ENCODE results near the gene TXNDC11. TPM values are rescaled to one million over a fixed set of nuclear protein-coding genes. Genes with fewer than 3 reads are reported as not detected.
A peak's percentile ranks its signal among the peaks of the same experiment; 100 is the strongest.

Gene TXNDC11
- total and polyA plus RNA-seq, 9 of the 15 experiments (the other 6 are each of a cell fraction or from before 2014, with no cell fraction given) = 0.66 to 32.6 (median 26.2) TPM

DNA sequence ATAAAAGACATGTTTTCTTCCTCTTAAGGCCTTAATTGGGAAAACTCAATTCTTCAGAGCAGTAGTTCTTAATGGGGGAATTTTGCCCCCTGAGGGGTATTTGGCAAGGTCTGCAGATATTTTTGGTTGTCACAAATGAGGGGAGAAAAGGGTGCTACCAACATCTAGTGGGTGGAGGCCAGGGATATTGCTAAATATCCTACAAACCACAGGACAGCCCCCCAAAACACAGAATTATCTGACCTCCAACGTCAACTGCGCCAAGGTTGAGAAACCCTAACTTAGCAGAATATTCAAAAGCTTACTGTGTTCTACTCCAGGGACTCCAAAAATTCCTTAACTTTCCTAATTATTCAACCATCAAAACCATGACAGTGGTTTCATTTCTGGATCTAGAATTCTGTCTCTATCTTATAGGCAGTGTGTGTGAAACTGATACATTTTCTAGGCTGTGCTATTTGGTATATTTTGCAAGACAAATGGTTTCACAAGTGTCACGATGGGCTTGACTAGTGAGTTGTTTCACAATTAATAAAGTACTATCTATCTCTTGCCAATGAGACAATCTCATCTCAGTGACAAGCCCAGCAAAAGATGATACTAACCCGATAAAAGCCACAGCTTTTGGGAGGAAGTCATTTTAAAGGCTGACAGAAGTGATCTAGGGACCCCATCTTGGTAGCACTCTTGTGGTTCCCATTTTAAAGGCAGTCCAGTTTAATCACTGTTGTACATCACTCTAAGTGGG is 14.7 kb downstream of the TXNDC11 start:
- no peak overlapping the region for H3K4me2 ChIP-seq (ENCODE audit: insufficient read depth, low read length)

More for the DNA sequence above, 14.7 kb downstream of the TXNDC11 start:
- in situ Hi-C loops (cut with MboI) = no loop called here
- H4K20me1 ChIP-seq (replicated peaks; ENCODE audit: control insufficient read depth, insufficient read depth, low read length) = no peaks in the 10 kb centered on the region
- H3K4me1 ChIP-seq (replicated peaks in 1 of 2; ENCODE audit: control insufficient read depth in 2 of 2, insufficient read depth in 2 of 2, low read length in 2 of 2) = no peaks in the 10 kb centered on the region
- POLR2A ChIA-PET = interaction anchor here (0.8 to 1.2 kb wide), 2 partner anchors 10 to 454 kb away, joined by 3 read pairs; no protein-coding TSS in a partner anchor
- CTCF ChIA-PET (ENCODE audit: low intra/inter-chr PET ratio) = no interaction called here
- BruUV-seq (replicated peaks) = no TSS peak
- no peak overlapping the region for H3K9ac ChIP-seq (ENCODE audit: insufficient read depth in 1 of 2, low read depth in 2 of 2, low read length in 2 of 2)
- H3K27ac ChIP-seq (ENCODE audit: extremely low read depth, low read depth, low read length) = no peak overlapping the region
- no peak overlapping the region for H2AFZ ChIP-seq (ENCODE audit: low read depth, low read length)
- WGBS (ENCODE audit: insufficient coverage, low coverage, missing lambda C conversion rate) = 68% methylated on average over 4 of the region's 4 CpGs
- H3K27me3 ChIP-seq (ENCODE audit: control insufficient read depth in 2 of 2, insufficient read depth in 2 of 2, low read length in 2 of 2) = no peaks in the 10 kb centered on the region
- TF ChIP-seq, protein P1, sequence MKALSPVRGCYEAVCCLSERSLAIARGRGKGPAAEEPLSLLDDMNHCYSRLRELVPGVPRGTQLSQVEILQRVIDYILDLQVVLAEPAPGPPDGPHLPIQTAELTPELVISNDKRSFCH (CRISPR knock-in tag; IDR thresholded peaks at IDR 0.05) = no peak
- TF ChIP-seq, protein P1 (tag; IDR thresholded peaks at IDR 0.05) = 0 out of 2 replicates have a peak, but pooled peaks have one; percentile 39
- TF ChIP-seq, protein P2, sequence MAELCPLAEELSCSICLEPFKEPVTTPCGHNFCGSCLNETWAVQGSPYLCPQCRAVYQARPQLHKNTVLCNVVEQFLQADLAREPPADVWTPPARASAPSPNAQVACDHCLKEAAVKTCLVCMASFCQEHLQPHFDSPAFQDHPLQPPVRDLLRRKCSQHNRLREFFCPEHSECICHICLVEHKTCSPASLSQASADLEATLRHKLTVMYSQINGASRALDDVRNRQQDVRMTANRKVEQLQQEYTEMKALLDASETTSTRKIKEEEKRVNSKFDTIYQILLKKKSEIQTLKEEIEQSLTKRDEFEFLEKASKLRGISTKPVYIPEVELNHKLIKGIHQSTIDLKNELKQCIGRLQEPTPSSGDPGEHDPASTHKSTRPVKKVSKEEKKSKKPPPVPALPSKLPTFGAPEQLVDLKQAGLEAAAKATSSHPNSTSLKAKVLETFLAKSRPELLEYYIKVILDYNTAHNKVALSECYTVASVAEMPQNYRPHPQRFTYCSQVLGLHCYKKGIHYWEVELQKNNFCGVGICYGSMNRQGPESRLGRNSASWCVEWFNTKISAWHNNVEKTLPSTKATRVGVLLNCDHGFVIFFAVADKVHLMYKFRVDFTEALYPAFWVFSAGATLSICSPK (IDR thresholded peaks at IDR 0.05; ENCODE audit: borderline replicate concordance) = no peak
- peaks cover 4% of the 10 kb centered on the region; the same call in 2 of the 3 replicates for H3K79me2 ChIP-seq (ENCODE audit: control insufficient read depth, insufficient read depth, low read length)
- FAIRE-seq = no peak
- no peak overlapping the region for H3K4me3 ChIP-seq
- intact Hi-C loops (cut with micrococcal nuclease) = no loop called here
- no peak for ATAC-seq
- no peaks in the 10 kb centered on the region for H3K9me1 ChIP-seq (ENCODE audit: control insufficient read depth, insufficient read depth, low read length)
- peaks cover 88% of the 10 kb centered on the region for H3K36me3 ChIP-seq (ENCODE audit: control insufficient read depth, insufficient read depth, low read length)
- no peak for DNase-seq (ENCODE audit: extremely low read depth in 1 of 4, low spot score in 3 of 4)
- H3K9me3 ChIP-seq (replicated peaks; ENCODE audit: control insufficient read depth, insufficient read depth, low read depth, low read length) = no peaks in the 10 kb centered on the region
